Fibroblast of skin of scalp (primary cell): ENCODE measurements around the gene MACROD2.

Experiments
- DNase-seq: peaks from one replicate; pipeline ENCODE4 v3.0.0-alpha.2; 2013

Gene MACROD2

GRCh38 chr20:15241681-15242080 lies 1246.4 kb downstream of the MACROD2 start:
- DNase-seq = peak; percentile 69

DNA sequence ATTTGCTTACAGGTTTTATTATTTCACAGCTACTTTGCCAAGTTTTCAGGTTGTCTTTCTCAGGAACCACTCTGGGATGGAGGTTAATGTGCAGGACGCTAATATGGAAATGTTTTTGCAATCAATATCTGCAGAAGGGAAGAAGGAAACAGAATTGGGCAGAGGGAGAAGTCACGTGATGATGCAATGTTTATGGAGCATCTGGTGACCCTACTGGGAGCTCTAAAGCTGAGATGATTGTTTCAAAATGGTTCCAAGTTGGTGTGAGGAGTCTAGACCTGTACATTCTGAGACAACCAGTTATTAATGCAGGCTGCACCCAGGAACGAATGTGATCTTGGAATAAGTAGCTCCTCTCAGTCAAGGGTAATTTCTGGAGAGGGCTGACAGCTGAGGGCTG lies 1247.5 kb downstream of the MACROD2 start:
- DNase-seq = no peak

DNA sequence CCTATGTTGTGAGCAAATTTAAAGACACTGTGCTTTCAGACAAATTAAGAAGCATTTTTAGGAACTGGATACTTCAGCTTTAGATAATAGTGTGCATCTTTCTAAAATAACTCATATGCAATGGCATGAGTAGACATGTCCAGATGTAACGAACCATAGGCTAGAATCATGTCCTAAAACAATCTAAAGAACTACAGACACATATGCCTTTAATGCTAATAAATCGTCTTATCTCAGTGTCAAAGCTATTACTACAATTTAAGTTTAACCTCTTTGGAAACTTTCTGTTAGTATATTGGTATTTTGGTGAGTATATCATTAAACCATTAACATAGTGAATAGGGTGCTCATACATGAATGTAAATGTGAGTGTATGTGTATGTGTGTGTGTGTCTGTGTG lies 1250.6 kb downstream of the MACROD2 start:
- DNase-seq = no peak

- DNase-seq = no peak
Observed at GRCh38 chr20:15248618-15249395, 1253.5 kb downstream of the MACROD2 start.

DNA sequence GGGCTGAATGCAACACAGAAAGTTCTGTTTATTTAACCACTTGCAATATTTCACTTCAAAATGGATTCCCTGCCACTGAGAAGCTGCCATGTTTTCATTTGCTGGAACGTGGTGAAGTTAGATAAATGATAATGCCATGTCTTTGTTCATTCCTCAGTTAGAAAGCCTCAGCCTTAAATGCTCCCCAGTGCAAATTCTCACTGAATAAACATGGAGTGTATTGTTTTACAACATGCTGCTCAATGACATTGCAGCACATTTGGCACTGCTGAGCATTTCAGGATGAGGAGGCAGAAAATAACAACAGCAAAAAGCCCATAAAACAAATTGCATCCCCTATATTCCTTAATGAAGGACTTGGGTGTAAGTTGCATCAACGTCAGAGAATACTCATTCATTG lies 1255.9 kb downstream of the MACROD2 start:
- DNase-seq = no peak

DNA sequence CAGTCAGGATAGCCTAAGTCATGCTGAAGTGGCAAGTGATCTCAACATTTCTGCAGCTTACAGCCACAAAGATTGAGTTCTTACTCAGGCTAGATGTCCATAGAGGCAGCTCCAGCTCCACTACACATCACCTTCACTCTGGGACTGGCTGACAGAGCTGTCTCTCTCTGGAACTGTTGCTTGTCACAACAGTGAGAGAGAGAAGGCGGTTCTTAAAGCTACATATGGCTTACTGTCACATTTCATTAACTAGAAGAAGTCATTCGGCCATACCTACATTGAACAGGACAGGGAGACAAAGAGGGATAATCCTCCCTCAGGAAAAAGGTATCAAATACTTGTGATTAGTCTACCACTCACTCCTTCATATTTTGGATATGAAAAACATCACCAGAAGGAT lies 1257.0 kb downstream of the MACROD2 start:
- DNase-seq = no peak

DNA sequence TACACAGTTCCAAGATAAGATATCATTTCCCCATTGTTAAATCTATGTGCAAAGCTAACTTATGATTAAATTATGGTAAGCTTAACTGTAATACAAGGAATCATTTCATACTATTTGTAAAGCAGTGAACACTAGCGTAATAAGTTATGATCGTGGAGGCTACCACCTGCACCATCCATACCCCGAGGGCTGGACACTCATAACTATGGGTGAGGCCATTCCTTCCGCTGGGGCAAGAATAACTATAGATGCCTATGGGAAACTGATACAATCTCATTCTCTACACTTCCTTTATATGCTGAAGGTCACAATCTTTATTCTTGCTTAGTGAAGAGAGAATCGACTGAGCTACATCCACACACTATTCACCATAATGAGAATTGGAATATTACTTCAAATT lies 1258.1 kb downstream of the MACROD2 start:
- DNase-seq = no peak

DNA sequence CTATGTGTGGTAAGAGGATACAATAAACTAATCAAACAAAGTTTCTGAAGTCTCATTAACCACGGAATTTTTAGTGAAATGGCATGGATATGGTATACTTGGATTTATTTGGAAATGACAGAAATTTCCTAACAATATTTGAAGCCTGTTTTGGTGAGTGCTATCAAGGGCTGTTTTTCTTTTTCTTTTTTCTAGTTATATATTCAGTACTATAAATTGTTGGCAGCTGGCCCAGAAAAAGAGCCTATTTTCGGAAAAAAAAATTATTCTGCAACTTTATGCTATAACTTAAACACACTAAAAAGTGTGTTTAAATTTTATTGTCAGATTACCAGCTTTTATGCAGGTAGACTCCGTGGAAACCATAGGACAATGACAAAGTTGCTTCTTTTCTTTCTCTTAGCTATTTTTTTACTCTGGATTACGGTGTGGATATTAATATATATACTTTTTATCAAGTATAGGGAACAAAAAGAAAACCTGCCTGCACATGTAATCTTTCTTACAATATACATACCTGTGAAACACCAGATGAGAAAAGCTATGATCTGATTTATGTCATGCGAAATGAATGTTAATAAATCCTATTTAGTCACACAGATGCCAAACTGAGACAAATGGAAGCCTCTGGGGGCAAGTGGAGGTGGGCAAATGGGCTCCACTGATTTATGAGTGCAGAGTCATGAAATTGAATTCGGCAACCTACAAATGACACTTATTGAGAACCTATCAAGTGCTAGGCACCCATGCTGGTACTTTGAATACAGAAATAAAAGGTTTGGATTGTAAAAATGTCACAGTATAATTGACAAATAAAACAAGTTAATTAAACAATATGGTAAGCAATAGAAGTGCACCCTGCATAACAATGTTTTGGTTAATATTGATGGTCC lies 1261.6 kb downstream of the MACROD2 start:
- no peak for DNase-seq

- DNase-seq = no peak
Observed at GRCh38 chr20:15257569-15257870, 1262.2 kb downstream of the MACROD2 start.

DNA sequence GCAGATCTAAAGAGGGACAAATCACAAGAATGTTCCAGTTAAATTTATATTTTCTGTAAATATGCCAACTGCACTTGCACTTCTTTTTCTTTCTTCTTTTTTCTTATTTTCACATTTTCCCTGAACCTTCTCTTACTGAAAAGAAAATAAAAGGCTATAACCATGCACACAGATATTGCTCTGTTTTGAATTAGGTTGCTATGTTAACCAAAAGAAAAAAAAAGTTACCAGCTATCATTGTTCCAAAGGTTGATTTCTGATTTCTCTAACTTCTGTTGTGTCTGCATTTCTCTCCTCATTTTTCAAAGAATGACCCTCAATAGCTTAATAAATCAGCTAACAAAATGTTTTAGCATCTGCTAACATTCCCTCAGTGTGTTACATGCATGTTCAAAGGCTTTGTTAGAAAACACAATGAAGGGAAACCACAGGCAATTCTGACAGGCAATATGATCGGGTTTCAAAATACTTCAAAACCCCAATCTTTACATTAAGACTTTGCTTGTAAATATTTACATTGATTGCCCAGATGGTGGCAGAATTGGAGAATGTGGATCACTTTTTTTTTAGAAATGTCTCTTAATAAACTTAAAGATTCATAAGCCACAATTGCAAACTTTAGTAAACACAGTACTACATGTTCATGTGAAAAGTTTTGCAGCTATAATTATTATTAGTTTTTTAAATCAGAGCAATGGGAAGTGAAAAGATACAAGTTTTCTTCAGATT lies 1270.4 kb downstream of the MACROD2 start:
- no peak for DNase-seq

DNA sequence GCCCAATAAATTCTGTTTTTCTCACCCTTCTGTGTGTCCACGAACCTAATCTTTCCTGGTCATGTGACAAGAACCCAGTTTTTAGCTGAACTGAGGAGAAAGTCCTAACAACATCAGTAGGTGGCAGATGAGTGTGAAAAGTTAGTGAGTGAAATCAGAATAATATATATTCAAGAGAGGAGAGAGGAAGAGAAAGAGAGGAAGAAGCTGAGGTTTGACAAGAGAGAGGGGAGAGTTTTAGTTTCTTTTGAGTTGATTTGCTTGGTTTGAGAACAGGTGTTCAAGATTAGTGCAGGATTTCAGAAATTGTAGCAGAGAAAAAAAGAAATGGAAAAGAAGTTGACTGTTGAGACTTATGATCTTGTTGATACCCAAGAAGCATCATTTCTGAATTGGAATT lies 1272.6 kb downstream of the MACROD2 start:
- no peak for DNase-seq

DNA sequence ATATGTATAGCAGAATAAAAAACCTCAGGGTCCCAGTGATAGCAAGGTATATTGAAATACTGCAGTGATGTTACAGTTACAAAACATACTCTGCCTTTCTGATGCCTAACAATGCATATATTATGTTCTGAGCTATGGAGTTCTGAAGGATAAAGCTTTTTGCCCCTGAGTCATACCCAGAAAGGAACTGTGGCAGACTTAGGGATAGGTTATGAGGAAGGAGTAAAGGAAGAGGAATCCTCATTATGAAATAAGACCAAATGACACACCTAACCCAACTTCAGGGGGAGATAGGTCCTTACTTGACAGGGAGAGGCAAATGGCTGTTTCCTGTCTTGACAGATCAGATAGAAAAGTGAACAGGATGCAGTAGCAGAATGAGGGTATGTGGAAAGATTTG lies 1282.7 kb downstream of the MACROD2 start:
- no peak for DNase-seq

GRCh38 chr20:15287329-15287728 lies 1292.0 kb downstream of the MACROD2 start:
- DNase-seq = no peak

- DNase-seq = no peak
Observed at GRCh38 chr20:15288106-15288505, 1292.8 kb downstream of the MACROD2 start.

GRCh38 chr20:15289337-15289736 lies 1294.0 kb downstream of the MACROD2 start:
- DNase-seq = no peak

DNA sequence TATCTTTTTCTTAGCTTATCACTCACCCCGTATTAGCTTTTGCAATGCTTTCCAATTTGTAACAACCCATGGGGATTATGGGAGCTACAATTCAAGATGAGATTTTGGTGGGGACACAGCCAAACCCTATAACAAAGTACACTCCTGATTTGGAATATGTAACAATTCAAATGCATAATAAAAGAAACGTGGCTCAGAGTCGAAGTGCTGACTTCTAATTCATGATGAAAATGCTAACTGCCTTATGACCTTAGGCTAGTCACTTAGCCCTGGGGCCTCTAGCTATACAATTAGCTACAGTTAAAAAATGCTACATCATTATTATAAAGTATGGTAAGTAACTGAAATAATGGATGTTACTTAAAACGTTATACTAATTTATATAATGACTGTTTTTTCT lies 1297.1 kb downstream of the MACROD2 start:
- DNase-seq = no peak

DNA sequence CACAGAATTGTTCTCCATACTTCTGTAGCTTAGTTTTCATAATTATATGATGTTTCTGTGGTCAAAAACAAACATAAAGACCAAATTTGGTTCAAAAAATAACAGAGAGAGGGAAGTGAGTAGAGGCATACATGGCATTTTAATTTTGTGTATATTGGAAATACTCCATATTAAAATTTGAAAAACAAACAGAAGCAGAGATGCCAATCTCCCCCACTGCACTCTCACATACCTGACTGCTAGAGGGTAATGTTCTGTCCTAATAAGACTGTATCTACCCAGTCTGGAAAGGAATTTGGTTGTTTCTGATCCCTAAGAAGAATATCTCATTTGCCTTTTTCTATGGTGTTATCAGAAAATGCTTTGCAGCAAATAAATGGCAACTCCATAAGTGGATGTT lies 1301.1 kb downstream of the MACROD2 start:
- DNase-seq = peak; percentile 7

- DNase-seq = peak; percentile 22
Observed at GRCh38 chr20:15297059-15297875, 1302.0 kb downstream of the MACROD2 start.

- DNase-seq = no peak
Observed at GRCh38 chr20:15302075-15302474, 1306.8 kb downstream of the MACROD2 start.

- peak; percentile 6 for DNase-seq
Observed at GRCh38 chr20:15310361-15310760, 1315.0 kb downstream of the MACROD2 start.

DNA sequence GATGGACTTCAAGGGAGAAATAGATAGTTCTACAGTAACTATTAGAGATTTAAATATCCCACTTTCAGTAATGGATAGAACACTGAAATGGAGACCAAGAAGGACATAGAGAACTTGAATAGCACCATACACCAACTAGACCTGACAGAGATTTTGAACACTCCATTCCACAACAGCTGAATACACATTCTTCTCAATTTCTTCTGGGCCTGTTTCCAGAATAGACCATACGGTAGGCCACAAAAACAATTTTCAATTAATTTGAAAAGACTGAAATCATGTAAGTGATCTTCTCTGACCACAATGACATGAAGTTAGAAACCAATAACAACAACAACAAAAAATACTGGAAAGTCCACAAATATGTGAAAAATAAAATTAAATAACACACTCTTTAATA lies 1321.2 kb downstream of the MACROD2 start:
- DNase-seq = peak; percentile 13

GRCh38 chr20:15317546-15318232 lies 1322.4 kb downstream of the MACROD2 start:
- DNase-seq = no peak
